Right lobe of liver (tissue), 4 donors: ENCODE results near the gene CCDC15.

Source experiments
- CTCF ChIP-seq, 4 donors: fragments of 200-600 bp in 3 of 4; fragments of 450-650 bp in 1 of 4; IDR thresholded peaks; one replicate each; pipeline versions ENCODE4 v1.5.1 to v1.8.0; 2016 to 2022; ENCODE audit warnings: antibody characterized with exemption in 4 of 4, mild to moderate bottlenecking in 2 of 4
- POLR2A ChIP-seq: fragments of 450-650 bp; IDR thresholded peaks from one replicate; pipeline ENCODE4 v1.6.1; 2017; ENCODE audit warnings: antibody characterized with exemption, mild to moderate bottlenecking
- donor health status: DM: no; HTN: no; CAD: no.
- donor health status: DM: no; HTN: no; CAD: no.
- donor health status: DM: no; HTN: yes; CAD: no.

GRCh38 chr11:124943741-124944140, 10.3 kb upstream of the CCDC15 start:
- TF ChIP-seq CTCF (IDR thresholded peaks at IDR 0.05) (no peak), POLR2A (no peak)
